HepG2 (cell line): Measurements from ENCODE around the gene PEAK1. TPM values are rescaled to one million over a fixed set of nuclear protein-coding genes. Genes with fewer than 3 reads are reported as not detected.

Experiments
- AGO1 ChIP-seq: fragments of 200-400 bp; formaldehyde crosslinking; IDR thresholded peaks from 2 replicates; pipeline ENCODE4 v1.6.1; 2017; ENCODE audit warnings: mild to moderate bottlenecking, low read depth, low read length, moderate library complexity; ENCODE audit not compliant: poor library complexity, severe bottlenecking
- BORCS8-MEF2B ChIP-seq: sonication (generic); formaldehyde crosslinking; IDR thresholded peaks from 2 replicates; pipeline ENCODE4 v1.8.0; 2022; ENCODE audit warnings: mild to moderate bottlenecking, missing genetic modification reagents
- CCDC6 ChIP-seq: sonication (generic); formaldehyde crosslinking; IDR thresholded peaks from 2 replicates; pipeline ENCODE4 v1.8.1; 2022; ENCODE audit warnings: mild to moderate bottlenecking, missing genetic modification reagents, moderate library complexity
- CTCF ChIP-seq: sonication (generic); formaldehyde crosslinking; IDR thresholded peaks from 2 replicates; pipeline ENCODE4 v1.5.0; 2020; ENCODE audit warnings: mild to moderate bottlenecking, missing genetic modification reagents, moderate library complexity
- EEA1 ChIP-seq: sonication (generic); formaldehyde crosslinking; IDR thresholded peaks from 2 replicates; pipeline ENCODE4 v1.5.1; 2020; ENCODE audit warnings: mild to moderate bottlenecking, missing genetic modification reagents, borderline replicate concordance
- GATAD1 ChIP-seq: IDR thresholded peaks from 2 replicates; pipeline ENCODE4 v1.6.1; 2016; ENCODE audit warnings: missing genetic modification reagents, missing compliant biosample characterization
- HNRNPLL ChIP-seq: fragments of 200-400 bp; formaldehyde crosslinking; IDR thresholded peaks from 2 replicates; pipeline ENCODE4 v1.6.1; 2017; ENCODE audit warnings: mild to moderate bottlenecking, low read depth, low read length; ENCODE audit not compliant: poor library complexity, severe bottlenecking
- KDM4B ChIP-seq: sonication (generic); formaldehyde crosslinking; IDR thresholded peaks from 2 replicates; pipeline ENCODE4 v1.4.0; 2020; ENCODE audit warnings: missing genetic modification reagents
- MTA1 ChIP-seq: sonication (generic); formaldehyde crosslinking; IDR thresholded peaks from 2 replicates; pipeline ENCODE4 v1.4.0; 2020; ENCODE audit warnings: missing genetic modification reagents, mild to moderate bottlenecking, borderline replicate concordance
- RFXAP ChIP-seq: sonication (generic); formaldehyde crosslinking; IDR thresholded peaks from 2 replicates; pipeline ENCODE4 v1.4.0; 2020; ENCODE audit warnings: missing genetic modification reagents, borderline replicate concordance
- SAP130 ChIP-seq: IDR thresholded peaks from 2 replicates; pipeline ENCODE4 v1.6.1; 2016; ENCODE audit warnings: low read depth
- SIN3A ChIP-seq: IDR thresholded peaks from 2 replicates; pipeline ENCODE4 v1.6.1; 2011; ENCODE audit warnings: low read depth, mild to moderate bottlenecking, control low read depth, low read length, borderline replicate concordance
- SNAPC5 ChIP-seq: sonication (generic); formaldehyde crosslinking; IDR thresholded peaks from 2 replicates; pipeline ENCODE4 v1.8.1; 2023; ENCODE audit warnings: mild to moderate bottlenecking, missing genetic modification reagents, borderline replicate concordance
- UBTF ChIP-seq: sonication (generic); formaldehyde crosslinking; IDR thresholded peaks from 2 replicates; pipeline ENCODE4 v1.4.0; 2020; ENCODE audit warnings: mild to moderate bottlenecking, missing genetic modification reagents
- ZNF282 ChIP-seq: fragments of 450-650 bp; IDR thresholded peaks from 2 replicates; pipeline ENCODE4 v1.6.1; 2018; ENCODE audit not compliant: partially characterized antibody
- ZNF574 ChIP-seq: sonication (generic); formaldehyde crosslinking; IDR thresholded peaks from 2 replicates; pipeline ENCODE4 v1.4.0; 2020; ENCODE audit warnings: missing genetic modification reagents
- ZNF607 ChIP-seq: sonication (generic); formaldehyde crosslinking; IDR thresholded peaks from 2 replicates; pipeline ENCODE4 v1.5.1; 2020; ENCODE audit warnings: missing genetic modification reagents, mild to moderate bottlenecking, borderline replicate concordance
- ZNF749 ChIP-seq: sonication (generic); formaldehyde crosslinking; IDR thresholded peaks from 2 replicates; pipeline ENCODE4 v1.8.0; 2022; ENCODE audit warnings: mild to moderate bottlenecking, missing genetic modification reagents, moderate library complexity, borderline replicate concordance
- polyA plus RNA-seq, 8 experiments: library from polyadenylated mRNA; depleted of rRNA in 3 of 8; stranded (reverse) in 7 of 8; unstranded in 1 of 8; fragments of >200 nt; fragmentation: Illumina TruSeq in 4 of 8; extraction: Trizol in 4 of 8; gene quantifications; 2 replicates each; pipeline versions ENCODE4 v1.2.1 to v1.2.3, GENCODE V29; 2011 to 2016; ENCODE audit warnings: low read depth in 4 of 8, missing spikeins in 1 of 8, mixed read lengths in 1 of 8; ENCODE audit not compliant: insufficient read depth in 1 of 8
- total RNA-seq, 5 experiments: library from RNA; depleted of rRNA; stranded (reverse); fragments of >200 nt; fragmentation: Illumina TruSeq; extraction: Trizol; gene quantifications; 2 replicates each; pipeline ENCODE4 v1.2.3, GENCODE V29; 2016; ENCODE audit warnings: low read depth in 1 of 5

The PEAK1 gene
- total and polyA plus RNA-seq, 2 of the 13 experiments (the other 11 are each of a cell fraction or from before 2014, with no cell fraction given) = 6.0 to 6.6 TPM

- TF ChIP-seq UBTF (CRISPR knock-in tag) = peak; percentile 78; the same call in 1 of the 2 replicates
- TF ChIP-seq ZNF574 (CRISPR knock-in tag) = peak; percentile 43
- TF ChIP-seq CCDC6 (CRISPR knock-in tag) = 0 out of 2 replicates have a peak, but pooled peaks have one; percentile 27
- 0 out of 2 replicates have a peak, but pooled peaks have one; percentile 28 for TF ChIP-seq SIN3A
- 0 out of 2 replicates have a peak, but pooled peaks have one; percentile 24 for TF ChIP-seq ZNF607 (CRISPR knock-in tag)
- peak; percentile 39; the same call in 1 of the 2 replicates for TF ChIP-seq BORCS8-MEF2B (CRISPR knock-in tag)
- TF ChIP-seq RFXAP = peak; percentile 94; the same call in 1 of the 2 replicates
- TF ChIP-seq SAP130 (CRISPR knock-in tag) = peak; percentile 62
- TF ChIP-seq ZNF749 (CRISPR knock-in tag) = 0 out of 2 replicates have a peak, but pooled peaks have one; percentile 53
- TF ChIP-seq HNRNPLL = peak; percentile 89
- no peak for TF ChIP-seq EEA1 (CRISPR knock-in tag)
- 0 out of 2 replicates have a peak, but pooled peaks have one; percentile 53 for TF ChIP-seq MTA1 (CRISPR knock-in tag)
- TF ChIP-seq AGO1 = peak; percentile 44
- TF ChIP-seq SNAPC5 (CRISPR knock-in tag) = no peak
- peak; percentile 64; the same call in 1 of the 2 replicates for TF ChIP-seq GATAD1 (CRISPR knock-in tag)
- TF ChIP-seq ZNF282 = no peak
- no peak for TF ChIP-seq KDM4B (CRISPR knock-in tag)
- TF ChIP-seq CTCF (CRISPR knock-in tag) = no peak
These were observed 349.2 kb downstream of the PEAK1 start, which contains the start of gene TSPAN3 (continued) for GRCh38 chr15:77070495-77071304.
